RCC 7860 (cell line): ENCODE results near the gene TEF.

Experiments
- DNase-seq: peaks from one replicate; pipeline ENCODE4 v3.0.0-alpha.2; 2015; ENCODE audit warnings: low spot score
- FAIRE-seq: peaks from 2 replicates; lab custom pipeline; 2012; peaks lifted over from hg19 to GRCh38; lab: Jason Lieb, UNC

Gene TEF

GRCh38 chr22:41446639-41447434 lies 65.1 kb downstream of the TEF start, which contains the start of gene TOB2:
TSS of gene TOB2 (minus strand) at chr22:41446801. CDS start at chr22:41437345, 9,456 bp downstream.
- DNase-seq (peak; percentile 86), FAIRE-seq (no peak)

- DNase-seq (peak; percentile 36), FAIRE-seq (no peak)
Measured at GRCh38 chr22:41447435-41448188, 65.9 kb downstream of the TEF start.

- peak; percentile 96 for DNase-seq
- FAIRE-seq: peak; percentile 96
Measured at GRCh38 chr22:41448189-41448808, 66.6 kb downstream of the TEF start.
